Mesenteric fat pad (tissue), 1 donor: ENCODE data around the gene CSF3R. TPM values are rescaled to one million over a fixed set of nuclear protein-coding genes. Genes with fewer than 3 reads are reported as not detected.

Source experiments
- DNase-seq: peaks from one replicate; pipeline ENCODE4 v3.0.0-alpha.2; 2020; ENCODE audit warnings: low spot score
- total RNA-seq: library from RNA; stranded (reverse); fragmentation: NEBNext Ultra II Directional; extraction: Animal tissue kit (Norgen Biotek cat#: 25700); gene quantifications from one replicate; pipeline ENCODE4 v1.2.1, GENCODE V29; 2021
- donor health status: DM: yes; HTN: yes; CAD: no.

Gene CSF3R
- total RNA-seq, 1 donor from 2014 or later, result 82.0 TPM

- DNase-seq, result no peak
Measured at GRCh38 chr1:36463463-36463802, 19.3 kb downstream of the CSF3R start.

GRCh38 chr1:36458910-36459309, 23.8 kb downstream of the CSF3R start:
- no peak for DNase-seq

- no peak for DNase-seq
Measured at GRCh38 chr1:36457691-36458090, 25.0 kb downstream of the CSF3R start.

- DNase-seq, result no peak
Measured at GRCh38 chr1:36456391-36456928, 26.3 kb downstream of the CSF3R start.

- no peak for DNase-seq
Measured at GRCh38 chr1:36455386-36455785, 27.3 kb downstream of the CSF3R start.

GRCh38 chr1:36453600-36454388, 28.9 kb downstream of the CSF3R start:
- no peak for DNase-seq

- no peak for DNase-seq
Measured at GRCh38 chr1:36453051-36453450, 29.7 kb downstream of the CSF3R start.

- DNase-seq, result no peak
Measured at GRCh38 chr1:36450919-36451305, 31.8 kb downstream of the CSF3R start.

GRCh38 chr1:36450270-36450918, 32.3 kb downstream of the CSF3R start, which contains the start of gene OSCP1:
TSS of gene OSCP1 (minus strand) at chr1:36450451. CDS start at chr1:36450369, 82 bp downstream.
- DNase-seq, result peak; percentile 98

- no peak for DNase-seq
Measured at GRCh38 chr1:36448530-36449056, 34.1 kb downstream of the CSF3R start.

- DNase-seq, result no peak
Measured at GRCh38 chr1:36447450-36447849, 35.3 kb downstream of the CSF3R start.

- DNase-seq, result no peak
Measured at GRCh38 chr1:36446746-36447145, 36.0 kb downstream of the CSF3R start.

- DNase-seq, result no peak
Measured at GRCh38 chr1:36446271-36446670, 36.4 kb downstream of the CSF3R start.

GRCh38 chr1:36443297-36443696, 39.4 kb downstream of the CSF3R start:
- no peak for DNase-seq

GRCh38 chr1:36442337-36442736, 40.4 kb downstream of the CSF3R start:
- DNase-seq, result no peak

GRCh38 chr1:36440646-36441045, 42.1 kb downstream of the CSF3R start:
- DNase-seq, result no peak

GRCh38 chr1:36440044-36440443, 42.7 kb downstream of the CSF3R start:
- no peak for DNase-seq

- DNase-seq, result no peak
Measured at GRCh38 chr1:36438715-36439114, 44.0 kb downstream of the CSF3R start.

GRCh38 chr1:36436821-36437220, 45.9 kb downstream of the CSF3R start:
- no peak for DNase-seq

GRCh38 chr1:36433102-36433501, 49.6 kb downstream of the CSF3R start:
- no peak for DNase-seq

GRCh38 chr1:36432616-36433015, 50.1 kb downstream of the CSF3R start:
- DNase-seq, result no peak

GRCh38 chr1:36425791-36426190, 56.9 kb downstream of the CSF3R start:
- DNase-seq, result no peak
